T-helper 1 cell treated with Interleukin-12 subunit alpha and Interleukin-12 subunit beta and Interleukin-4 antibody, amounts not matched to agents 30 μg/mL and 1 μg/mL, for 36 hours (primary cell): ENCODE measurements around the gene PMM2.
"Not testable (repeated sequence)": the region's sequence is repeated elsewhere in the genome, so short reads cannot be mapped to it uniquely, and the experiment has no call there.

Experiments used
- H3K27ac Mint-ChIP-seq: one replicate; pipeline ENCODE4 v1.8.0; 2021; ENCODE audit warnings: mild to moderate bottlenecking, mixed read lengths
- H3K27me3 Mint-ChIP-seq: one replicate; pipeline ENCODE4 v1.8.0; 2021; ENCODE audit warnings: low read depth, mixed read lengths
- H3K36me3 Mint-ChIP-seq: one replicate; pipeline ENCODE4 v1.8.0; 2021; ENCODE audit warnings: low read depth, mixed read lengths
- H3K4me1 Mint-ChIP-seq: one replicate; pipeline ENCODE4 v1.8.0; 2021; ENCODE audit warnings: low read depth, mixed read lengths
- H3K4me3 Mint-ChIP-seq: one replicate; pipeline ENCODE4 v1.8.0; 2021; ENCODE audit warnings: mild to moderate bottlenecking, moderate library complexity, mixed read lengths
- H3K9me3 Mint-ChIP-seq: one replicate; pipeline ENCODE4 v1.8.0; 2021; ENCODE audit warnings: mixed read lengths

PMM2 gene

DNA sequence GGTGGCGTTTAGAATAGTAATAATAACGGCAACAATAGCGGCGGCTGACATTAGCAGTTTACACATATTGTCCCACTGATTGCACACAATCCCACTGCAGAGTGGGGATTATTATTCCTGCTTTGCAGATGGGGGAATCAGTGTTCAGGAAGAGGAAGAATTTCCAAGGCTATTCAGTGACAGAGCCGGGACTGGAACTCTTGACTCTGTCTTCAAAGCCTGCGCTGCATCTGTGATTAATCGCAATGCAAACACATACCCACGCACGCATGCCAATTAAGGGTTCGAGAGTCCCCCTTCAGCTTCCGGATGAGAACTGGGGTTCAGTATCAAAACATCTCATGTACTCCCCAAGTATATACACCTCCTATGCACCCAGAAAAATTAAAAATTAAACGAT, 29.4 kb upstream of the PMM2 start:
- H3K36me3 Mint-ChIP-seq, result no peaks in the 10 kb centered on the region
- no peak overlapping the region for H3K4me3 Mint-ChIP-seq
- H3K9me3 Mint-ChIP-seq, result no peaks in the 10 kb centered on the region
- H3K27ac Mint-ChIP-seq, result no peak overlapping the region
- H3K27me3 Mint-ChIP-seq, result no peaks in the 10 kb centered on the region
- H3K4me1 Mint-ChIP-seq, result no peaks in the 10 kb centered on the region

DNA sequence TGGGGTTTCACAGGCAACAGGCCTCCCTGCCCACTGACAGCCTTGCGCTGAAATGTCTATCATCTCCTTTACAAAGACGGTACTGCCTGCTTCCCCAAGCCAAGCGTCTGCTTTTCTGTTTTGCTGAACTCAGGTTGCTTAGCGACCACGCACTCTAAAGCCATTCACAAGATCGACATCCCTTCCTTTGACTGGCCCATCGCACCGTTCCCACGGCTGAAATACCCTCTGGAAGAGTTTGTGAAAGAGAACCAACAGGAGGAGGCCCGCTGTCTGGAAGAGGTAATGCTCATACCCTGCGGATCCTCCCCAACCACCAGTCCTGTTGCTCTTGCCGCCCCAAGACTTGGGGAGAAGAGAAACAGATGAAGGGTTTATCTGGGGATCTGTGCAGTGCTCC, 28.9 kb upstream of the PMM2 start:
- no peaks in the 10 kb centered on the region for H3K27me3 Mint-ChIP-seq
- no peaks in the 10 kb centered on the region for H3K9me3 Mint-ChIP-seq
- H3K36me3 Mint-ChIP-seq, result no peaks in the 10 kb centered on the region
- no peak overlapping the region for H3K4me3 Mint-ChIP-seq
- H3K4me1 Mint-ChIP-seq, result no peaks in the 10 kb centered on the region
- no peak overlapping the region for H3K27ac Mint-ChIP-seq

GRCh38 chr16:8773537-8773936, 24.1 kb upstream of the PMM2 start:
- Mint-ChIP-seq H3K4me1 (no peaks in the 10 kb centered on the region), H3K36me3 (peaks cover 3% of the 10 kb centered on the region), H3K9me3 (no peaks in the 10 kb centered on the region), H3K27me3 (no peaks in the 10 kb centered on the region), H3K4me3 (no peak overlapping the region), H3K27ac (no peak overlapping the region)

DNA sequence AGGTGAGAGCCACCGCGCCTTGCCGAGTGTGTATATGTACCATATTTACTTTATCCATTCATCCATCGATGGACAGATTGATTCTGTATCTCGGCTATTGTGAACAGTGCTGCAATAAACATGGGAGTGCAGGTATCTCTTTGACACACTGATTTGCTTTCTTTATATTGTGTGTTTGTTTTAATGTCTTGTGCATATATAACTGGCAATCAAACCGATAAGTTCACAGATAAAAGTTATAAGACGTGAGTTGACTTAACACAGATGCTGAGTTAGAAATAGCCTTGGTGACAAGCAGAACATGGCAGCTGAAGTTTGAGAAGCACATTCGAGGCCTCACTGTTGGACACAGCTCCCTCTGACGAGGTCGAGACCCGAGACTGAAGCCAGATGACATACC, 23.4 kb upstream of the PMM2 start:
- Mint-ChIP-seq H3K4me3 (no peak overlapping the region), H3K36me3 (peaks cover 3% of the 10 kb centered on the region), H3K27ac (no peak overlapping the region), H3K9me3 (no peaks in the 10 kb centered on the region), H3K27me3 (no peaks in the 10 kb centered on the region), H3K4me1 (no peaks in the 10 kb centered on the region)

DNA sequence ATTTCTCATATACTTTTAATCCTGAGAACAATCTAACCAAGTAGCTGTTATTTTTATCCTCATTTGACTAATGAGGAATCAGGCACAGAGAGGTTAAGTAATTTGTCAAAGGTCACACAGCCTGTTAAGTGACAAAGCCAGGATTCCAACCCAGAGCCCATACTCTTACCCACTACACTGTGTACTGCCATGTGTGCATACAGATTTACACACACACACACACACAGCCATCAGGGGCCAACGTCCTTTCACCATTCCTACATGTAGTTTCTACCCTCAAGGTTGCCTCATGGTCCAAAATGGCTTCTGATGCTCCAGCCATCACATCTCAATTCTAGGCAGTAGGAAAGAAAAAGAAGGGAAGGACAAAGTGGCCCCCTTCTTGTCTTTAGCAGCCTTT, 22.3 kb upstream of the PMM2 start:
- peaks cover 3% of the 10 kb centered on the region for H3K36me3 Mint-ChIP-seq

DNA sequence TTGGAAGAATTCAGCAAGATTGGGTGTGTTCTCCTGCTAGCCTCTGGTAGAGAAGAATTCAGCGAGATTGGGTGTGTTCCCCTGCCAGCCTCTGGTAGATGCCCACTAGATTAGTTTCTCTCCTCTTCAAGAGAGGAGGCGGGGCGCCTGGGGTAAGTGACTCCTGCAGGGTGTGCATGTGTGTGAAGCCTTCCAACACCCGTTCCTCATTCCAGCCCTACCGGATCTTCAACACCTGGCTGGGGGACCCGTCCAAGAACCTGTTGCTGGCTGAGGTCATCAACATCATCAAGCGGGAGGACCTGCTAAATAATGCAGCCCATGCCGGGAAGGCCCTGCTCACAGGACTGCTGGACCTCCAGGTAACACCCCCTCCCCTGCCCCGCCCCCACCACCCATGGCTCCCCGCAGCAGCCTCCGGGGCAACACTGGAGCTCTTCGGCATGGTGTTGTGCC, 21.5 kb upstream of the PMM2 start:
- Mint-ChIP-seq H3K4me3 (no peak overlapping the region), H3K27me3 (no peaks in the 10 kb centered on the region), H3K9me3 (no peaks in the 10 kb centered on the region), H3K36me3 (peaks cover 3% of the 10 kb centered on the region), H3K27ac (no peak overlapping the region), H3K4me1 (no peaks in the 10 kb centered on the region)

More for the DNA sequence above, 22.3 kb upstream of the PMM2 start:
- Mint-ChIP-seq H3K4me1 (no peaks in the 10 kb centered on the region), H3K4me3 (no peak overlapping the region), H3K27me3 (no peaks in the 10 kb centered on the region), H3K9me3 (no peaks in the 10 kb centered on the region), H3K27ac (no peak overlapping the region)

GRCh38 chr16:8777217-8777616, 20.4 kb upstream of the PMM2 start:
- H3K27me3 Mint-ChIP-seq, result no peaks in the 10 kb centered on the region
- H3K4me3 Mint-ChIP-seq, result no peak overlapping the region
- H3K4me1 Mint-ChIP-seq, result no peaks in the 10 kb centered on the region
- H3K27ac Mint-ChIP-seq, result no peak overlapping the region
- no peaks in the 10 kb centered on the region for H3K9me3 Mint-ChIP-seq
- peaks cover 3% of the 10 kb centered on the region for H3K36me3 Mint-ChIP-seq

DNA sequence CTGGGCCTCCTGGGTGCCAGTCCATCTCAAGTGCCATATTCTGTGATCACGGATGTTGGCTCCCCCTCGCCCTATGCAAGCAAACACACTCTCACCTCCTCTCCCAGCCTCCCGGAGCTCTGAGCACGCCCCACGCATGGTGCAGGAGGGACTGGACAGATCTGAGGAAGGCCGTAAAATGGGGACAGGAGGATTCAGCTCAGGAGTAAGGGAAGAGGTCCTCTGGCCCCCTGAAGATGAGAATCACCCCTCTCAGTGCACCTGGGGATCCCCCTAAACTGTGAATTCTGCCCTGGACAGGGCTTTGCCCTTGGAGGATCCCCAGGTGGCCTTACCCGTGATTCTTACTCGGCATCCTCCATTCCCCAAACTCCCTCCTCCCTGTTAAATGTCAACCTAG, 15.8 kb upstream of the PMM2 start:
- Mint-ChIP-seq H3K36me3 (peaks cover 3% of the 10 kb centered on the region), H3K27me3 (no peaks in the 10 kb centered on the region), H3K9me3 (no peaks in the 10 kb centered on the region), H3K4me1 (no peaks in the 10 kb centered on the region), H3K4me3 (no peak overlapping the region), H3K27ac (no peak overlapping the region)

- Mint-ChIP-seq H3K36me3 (no peaks in the 10 kb centered on the region), H3K27ac (no peak overlapping the region), H3K4me3 (no peak overlapping the region), H3K27me3 (no peaks in the 10 kb centered on the region), H3K9me3 (no peaks in the 10 kb centered on the region), H3K4me1 (no peaks in the 10 kb centered on the region)
These were observed 15.0 kb upstream of the PMM2 start for GRCh38 chr16:8782673-8783072.

GRCh38 chr16:8785408-8785807, 12.2 kb upstream of the PMM2 start:
- no peak overlapping the region for H3K27ac Mint-ChIP-seq
- H3K4me3 Mint-ChIP-seq, result no peak overlapping the region
- H3K9me3 Mint-ChIP-seq, result no peaks in the 10 kb centered on the region
- no peaks in the 10 kb centered on the region for H3K4me1 Mint-ChIP-seq
- no peaks in the 10 kb centered on the region for H3K36me3 Mint-ChIP-seq
- H3K27me3 Mint-ChIP-seq, result no peaks in the 10 kb centered on the region

DNA sequence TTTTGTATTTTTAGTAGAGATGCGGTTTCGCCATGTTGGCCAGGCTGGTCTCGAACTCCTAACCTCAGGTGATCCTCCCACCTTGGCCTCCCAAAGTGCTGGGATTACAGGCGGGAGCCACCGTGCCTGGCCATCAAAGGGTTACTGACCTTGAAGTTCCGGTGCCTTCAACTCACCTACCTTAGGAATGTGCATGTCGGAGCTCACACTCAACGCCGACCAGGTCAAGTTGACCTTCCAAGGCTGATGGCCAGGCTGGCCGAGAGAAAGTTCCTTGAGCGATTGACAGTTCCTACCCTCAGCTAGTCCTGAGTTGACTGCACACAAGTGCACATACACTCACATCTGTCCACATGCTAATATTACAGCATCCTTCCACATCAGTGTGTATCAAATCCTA, 11.3 kb upstream of the PMM2 start:
- H3K4me3 Mint-ChIP-seq, H3K4me1 Mint-ChIP-seq, H3K36me3 Mint-ChIP-seq, H3K27ac Mint-ChIP-seq, H3K27me3 Mint-ChIP-seq, H3K9me3 Mint-ChIP-seq: not testable (repeated sequence)

DNA sequence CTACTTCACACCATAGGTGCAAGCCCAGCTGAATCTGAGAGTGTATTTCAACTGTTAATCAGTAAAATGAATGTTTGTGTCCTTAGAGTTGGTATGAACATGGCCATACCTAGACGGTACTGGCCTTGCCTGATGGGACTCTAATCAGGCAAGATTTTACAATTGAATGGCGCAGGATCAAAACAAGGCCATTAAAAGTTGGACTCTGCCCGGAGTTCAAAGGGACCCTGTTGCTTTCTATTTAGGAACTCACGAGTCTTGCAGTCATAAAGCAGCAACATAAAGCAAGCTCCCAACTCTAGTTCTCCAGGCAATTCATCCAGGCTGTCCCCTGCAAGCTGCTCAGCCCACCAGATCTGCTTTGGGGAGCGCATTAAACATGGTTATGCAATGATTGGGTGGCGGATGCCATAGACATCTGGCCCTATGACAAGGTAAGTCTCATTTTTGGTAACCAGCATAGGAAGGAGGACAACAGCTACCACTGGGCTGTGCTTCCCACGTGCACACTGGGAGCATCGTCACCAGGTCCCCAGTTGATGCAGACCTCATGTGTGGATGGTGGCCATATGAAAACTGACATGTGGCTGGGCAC, 9.0 kb upstream of the PMM2 start:
- Mint-ChIP-seq H3K27me3 (no peaks in the 10 kb centered on the region), H3K4me3 (no peak overlapping the region), H3K9me3 (no peaks in the 10 kb centered on the region), H3K36me3 (no peaks in the 10 kb centered on the region), H3K27ac (no peak overlapping the region), H3K4me1 (no peaks in the 10 kb centered on the region)

- Mint-ChIP-seq H3K4me1 (peaks cover 23% of the 10 kb centered on the region), H3K9me3 (no peaks in the 10 kb centered on the region), H3K27me3 (no peaks in the 10 kb centered on the region), H3K4me3 (no peak overlapping the region), H3K36me3 (peaks cover 3% of the 10 kb centered on the region), H3K27ac (no peak overlapping the region)
These were observed 2.5 kb upstream of the PMM2 start for GRCh38 chr16:8795091-8795490.

GRCh38 chr16:8795818-8796217, 1.8 kb upstream of the PMM2 start:
- Mint-ChIP-seq H3K36me3 (peaks cover 3% of the 10 kb centered on the region), H3K27me3 (no peaks in the 10 kb centered on the region), H3K4me1 (peaks cover 23% of the 10 kb centered on the region), H3K4me3 (no peak overlapping the region), H3K9me3 (no peaks in the 10 kb centered on the region), H3K27ac (no peak overlapping the region)

GRCh38 chr16:8796469-8797363, 923 bp upstream of the PMM2 start:
- H3K4me3 Mint-ChIP-seq, result peak overlapping the region; percentile 93
- H3K4me1 Mint-ChIP-seq, result peaks cover 23% of the 10 kb centered on the region
- no peaks in the 10 kb centered on the region for H3K27me3 Mint-ChIP-seq
- H3K27ac Mint-ChIP-seq, result peak overlapping the region; percentile 83
- H3K9me3 Mint-ChIP-seq, result no peaks in the 10 kb centered on the region
- H3K36me3 Mint-ChIP-seq, result peaks cover 5% of the 10 kb centered on the region
